KMS-11 (cell line): Measurements from ENCODE around the gene CACNA1G.

ENCODE experiments used
- H2AFZ ChIP-seq: fragments of 200-600 bp; sonication (generic); 2 replicates; pipeline ENCODE4 v1.6.1; 2016; ENCODE audit warnings: antibody characterized with exemption, mixed run types, low read depth
- H3K27ac ChIP-seq: fragments of 200-600 bp; sonication (generic); 2 replicates; pipeline ENCODE4 v1.6.1; 2016; ENCODE audit warnings: mild to moderate bottlenecking, mixed run types
- H3K27me3 ChIP-seq: fragments of 200-600 bp; sonication (generic); 2 replicates; pipeline ENCODE4 v1.6.1; 2017; ENCODE audit warnings: mild to moderate bottlenecking, low read depth, mixed run types, moderate library complexity; ENCODE audit not compliant: insufficient read depth
- H3K36me3 ChIP-seq: fragments of 200-600 bp; sonication (generic); 2 replicates; pipeline ENCODE4 v1.6.1; 2017; ENCODE audit warnings: mild to moderate bottlenecking, mixed run types; ENCODE audit not compliant: insufficient read depth
- H3K4me1 ChIP-seq: fragments of 200-600 bp; sonication (generic); 2 replicates; pipeline ENCODE4 v1.6.1; 2016; ENCODE audit warnings: mild to moderate bottlenecking, low read depth, mixed run types; ENCODE audit not compliant: poor library complexity, severe bottlenecking
- H3K4me2 ChIP-seq: fragments of 200-600 bp; sonication (generic); 2 replicates; pipeline ENCODE4 v1.7.0; 2016; ENCODE audit warnings: mild to moderate bottlenecking, mixed run types
- H3K4me3 ChIP-seq: fragments of 200-600 bp; sonication (generic); IDR thresholded peaks from 2 replicates; pipeline ENCODE4 v1.6.1; 2017; ENCODE audit warnings: low read depth, low read length, mixed read lengths; ENCODE audit not compliant: insufficient read depth
- H3K79me2 ChIP-seq: fragments of 200-600 bp; sonication (generic); 2 replicates; pipeline ENCODE4 v1.6.1; 2016; ENCODE audit warnings: low read depth, mixed run types; ENCODE audit not compliant: insufficient read depth
- H3K9ac ChIP-seq: fragments of 200-600 bp; sonication (generic); 2 replicates; pipeline ENCODE4 v1.6.1; 2016; ENCODE audit warnings: mild to moderate bottlenecking, mixed run types
- H4K20me1 ChIP-seq: fragments of 200-600 bp; sonication (generic); 2 replicates; pipeline ENCODE4 v1.6.1; 2016; ENCODE audit warnings: mild to moderate bottlenecking, mixed run types; ENCODE audit not compliant: insufficient read depth
- TF ChIP-seq, protein P1 (sequence below): fragments of 200-600 bp; sonication (generic); conservative IDR thresholded peaks from 2 replicates; pipeline ENCODE4 v1.6.1; 2017; ENCODE audit warnings: low read depth, mild to moderate bottlenecking, antibody characterized with exemption, low read length, moderate library complexity, mixed read lengths

CACNA1G gene

DNA sequence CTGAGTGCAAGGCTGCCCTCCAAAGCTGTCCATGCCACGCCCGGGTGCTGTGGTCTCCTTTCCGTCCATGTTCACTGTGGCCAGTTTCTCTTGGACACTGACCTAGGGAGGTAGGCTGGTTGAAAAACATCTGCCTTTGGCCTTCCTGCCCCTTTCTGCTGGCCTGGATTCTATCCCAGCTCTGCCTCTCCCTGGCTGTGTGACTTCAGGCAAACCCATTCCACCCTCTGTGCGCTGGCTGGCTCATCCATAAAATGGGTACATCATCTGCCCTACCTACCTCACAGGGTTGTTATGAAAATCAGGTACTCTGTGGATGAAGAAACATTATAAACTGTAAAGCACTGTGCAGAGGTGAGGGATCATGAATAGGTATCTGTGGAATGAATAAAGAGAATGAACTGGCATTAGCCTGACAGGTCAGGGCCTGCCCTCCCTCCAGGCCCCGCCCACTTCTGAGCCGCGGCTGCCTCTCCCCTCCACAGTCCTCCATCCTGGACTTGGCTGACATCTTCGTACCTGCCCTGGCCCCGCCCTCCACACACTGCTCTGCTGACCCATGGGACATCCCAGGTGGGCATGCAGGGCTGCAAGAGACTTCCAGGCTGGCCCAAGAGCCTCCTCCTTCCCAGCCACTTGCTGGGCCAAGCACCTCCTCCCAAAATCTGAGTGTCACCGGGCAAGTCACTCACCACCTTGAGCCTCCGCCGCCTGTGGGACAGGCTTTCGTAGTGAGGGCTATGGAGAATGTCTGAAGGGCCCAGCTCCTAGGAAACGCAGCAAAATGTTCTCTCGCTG lies 20.6 kb upstream of the CACNA1G start:
- no peak overlapping the region for H3K4me2 ChIP-seq
- H3K27me3 ChIP-seq, result peaks cover 33% of the 10 kb centered on the region; the same call in 1 of the 2 replicates
- H3K4me1 ChIP-seq, result peaks cover 5% of the 10 kb centered on the region
- H3K9ac ChIP-seq, result no peak overlapping the region
- no peaks in the 10 kb centered on the region for H3K79me2 ChIP-seq
- no peaks in the 10 kb centered on the region for H3K36me3 ChIP-seq
- H3K4me3 ChIP-seq, result no peak overlapping the region
- H3K27ac ChIP-seq, result no peak overlapping the region
- H4K20me1 ChIP-seq, result no peaks in the 10 kb centered on the region
- no peak overlapping the region for H2AFZ ChIP-seq
- TF ChIP-seq, protein P1, sequence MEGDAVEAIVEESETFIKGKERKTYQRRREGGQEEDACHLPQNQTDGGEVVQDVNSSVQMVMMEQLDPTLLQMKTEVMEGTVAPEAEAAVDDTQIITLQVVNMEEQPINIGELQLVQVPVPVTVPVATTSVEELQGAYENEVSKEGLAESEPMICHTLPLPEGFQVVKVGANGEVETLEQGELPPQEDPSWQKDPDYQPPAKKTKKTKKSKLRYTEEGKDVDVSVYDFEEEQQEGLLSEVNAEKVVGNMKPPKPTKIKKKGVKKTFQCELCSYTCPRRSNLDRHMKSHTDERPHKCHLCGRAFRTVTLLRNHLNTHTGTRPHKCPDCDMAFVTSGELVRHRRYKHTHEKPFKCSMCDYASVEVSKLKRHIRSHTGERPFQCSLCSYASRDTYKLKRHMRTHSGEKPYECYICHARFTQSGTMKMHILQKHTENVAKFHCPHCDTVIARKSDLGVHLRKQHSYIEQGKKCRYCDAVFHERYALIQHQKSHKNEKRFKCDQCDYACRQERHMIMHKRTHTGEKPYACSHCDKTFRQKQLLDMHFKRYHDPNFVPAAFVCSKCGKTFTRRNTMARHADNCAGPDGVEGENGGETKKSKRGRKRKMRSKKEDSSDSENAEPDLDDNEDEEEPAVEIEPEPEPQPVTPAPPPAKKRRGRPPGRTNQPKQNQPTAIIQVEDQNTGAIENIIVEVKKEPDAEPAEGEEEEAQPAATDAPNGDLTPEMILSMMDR, result no peak

DNA sequence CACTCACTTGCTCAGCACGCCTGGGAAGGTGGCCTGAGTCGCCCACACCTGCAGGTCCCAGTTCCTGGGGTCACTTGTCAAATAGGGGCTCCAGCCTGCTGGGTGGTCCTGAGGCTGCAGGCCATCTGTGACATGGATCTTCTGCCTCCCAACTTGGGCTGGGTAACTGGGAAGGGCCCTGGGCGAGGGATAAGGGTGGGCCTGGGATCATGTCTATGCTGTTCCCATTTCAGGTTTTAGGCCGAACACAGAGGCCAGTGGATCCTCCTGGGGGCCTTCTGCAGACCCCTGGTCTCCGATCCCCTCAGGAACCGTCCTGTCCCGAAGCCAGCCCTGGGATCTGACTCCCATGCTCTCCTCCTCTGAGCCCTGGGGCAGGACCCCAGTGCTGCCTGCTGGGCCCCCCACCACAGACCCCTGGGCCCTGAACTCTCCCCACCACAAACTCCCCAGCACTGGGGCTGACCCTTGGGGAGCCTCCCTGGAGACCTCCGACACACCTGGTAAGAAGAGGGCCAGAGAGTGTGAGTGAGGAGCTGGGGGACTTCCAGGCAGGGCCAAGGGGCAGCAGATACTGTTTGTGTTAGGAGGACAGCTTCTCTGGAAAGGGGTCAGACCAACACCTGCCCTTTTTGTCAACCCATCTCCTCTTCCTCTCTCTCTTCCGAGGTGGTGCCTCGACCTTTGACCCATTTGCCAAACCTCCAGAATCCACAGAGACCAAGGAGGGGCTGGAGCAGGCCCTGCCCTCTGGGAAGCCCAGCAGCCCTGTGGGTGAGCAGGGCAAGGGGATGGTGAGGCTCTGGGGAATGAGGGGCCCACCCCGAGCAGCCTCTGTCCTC lies 19.7 kb upstream of the CACNA1G start:
- TF ChIP-seq, protein P1, result no peak
- Histone ChIP-seq H3K4me2 (peak overlapping the region; percentile 71; the same call in 1 of the 2 replicates), H3K27ac (no peak overlapping the region), H3K36me3 (no peaks in the 10 kb centered on the region), H3K4me3 (no peak overlapping the region), H2AFZ (no peak overlapping the region; the same call in 1 of the 2 replicates), H3K79me2 (no peaks in the 10 kb centered on the region), H3K27me3 (peaks cover 30% of the 10 kb centered on the region; the same call in 1 of the 2 replicates), H3K9ac (no peak overlapping the region), H4K20me1 (no peaks in the 10 kb centered on the region), H3K4me1 (peaks cover 5% of the 10 kb centered on the region)

DNA sequence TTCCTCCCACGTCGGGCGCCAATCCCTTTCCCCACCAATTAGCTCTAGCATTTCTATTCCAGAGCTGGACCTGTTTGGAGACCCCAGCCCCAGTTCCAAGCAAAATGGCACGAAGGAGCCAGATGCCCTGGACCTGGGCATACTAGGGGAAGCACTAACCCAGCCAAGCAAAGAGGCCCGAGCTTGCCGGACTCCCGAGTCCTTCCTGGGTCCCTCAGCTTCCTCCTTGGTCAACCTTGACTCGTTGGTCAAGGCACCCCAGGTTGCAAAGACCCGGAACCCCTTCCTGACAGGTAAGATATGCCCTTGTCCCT lies 19.2 kb upstream of the CACNA1G start:
- H3K4me1 ChIP-seq, result peaks cover 6% of the 10 kb centered on the region
- no peak overlapping the region for H3K9ac ChIP-seq
- H3K4me3 ChIP-seq, result no peak overlapping the region
- peak overlapping the region; percentile 93 for H2AFZ ChIP-seq
- no peaks in the 10 kb centered on the region for H3K36me3 ChIP-seq
- no peak overlapping the region for H3K27ac ChIP-seq
- peak overlapping the region; percentile 71 for H3K4me2 ChIP-seq
- TF ChIP-seq, protein P1, result no peak
- no peaks in the 10 kb centered on the region for H3K79me2 ChIP-seq
- H4K20me1 ChIP-seq, result no peaks in the 10 kb centered on the region
- H3K27me3 ChIP-seq, result peaks cover 24% of the 10 kb centered on the region; the same call in 1 of the 2 replicates

DNA sequence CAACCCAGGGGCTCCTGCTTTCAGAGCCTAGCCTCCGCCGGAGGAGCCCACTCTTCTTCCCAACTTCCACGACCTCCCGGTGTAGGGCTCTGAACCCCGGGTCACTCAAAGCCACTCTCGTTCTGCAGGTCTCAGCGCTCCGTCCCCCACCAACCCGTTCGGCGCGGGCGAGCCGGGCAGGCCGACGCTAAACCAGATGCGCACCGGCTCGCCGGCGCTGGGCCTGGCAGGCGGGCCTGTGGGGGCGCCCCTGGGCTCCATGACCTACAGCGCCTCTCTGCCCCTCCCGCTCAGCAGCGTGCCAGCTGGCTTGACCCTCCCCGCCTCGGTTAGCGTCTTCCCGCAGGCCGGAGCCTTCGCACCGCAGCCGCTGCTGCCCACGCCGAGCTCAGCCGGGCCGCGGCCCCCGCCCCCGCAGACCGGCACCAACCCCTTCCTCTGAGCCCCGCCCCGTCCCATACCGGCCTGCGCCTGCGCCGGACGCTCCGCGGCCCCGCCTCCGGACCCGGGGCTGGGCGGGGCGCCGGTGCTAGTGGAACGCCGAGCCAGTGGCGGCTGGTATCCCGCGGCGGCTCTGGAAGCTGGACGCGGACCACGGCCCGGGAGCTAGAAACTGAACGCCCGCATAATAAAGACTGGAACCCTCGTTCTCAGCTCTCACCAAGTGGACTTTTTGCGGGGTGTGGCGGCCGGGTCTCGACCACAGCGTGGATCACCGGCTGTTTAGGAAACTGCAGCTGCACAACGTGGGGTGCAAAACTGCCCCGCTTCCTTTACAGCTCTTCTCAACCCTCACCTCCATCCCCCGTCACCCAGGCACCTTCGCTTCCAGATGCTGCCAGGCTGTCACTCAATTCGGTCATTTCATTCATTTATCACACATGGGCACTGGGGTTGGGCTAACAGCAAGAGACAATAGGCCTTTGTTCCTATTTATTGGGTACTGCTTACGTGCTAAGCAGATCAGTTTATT lies 18.5 kb upstream of the CACNA1G start:
- no peaks in the 10 kb centered on the region for H4K20me1 ChIP-seq
- no peaks in the 10 kb centered on the region for H3K79me2 ChIP-seq
- TF ChIP-seq, protein P1, result no peak
- peaks cover 11% of the 10 kb centered on the region for H3K4me1 ChIP-seq
- peak overlapping the region; percentile 93 for H2AFZ ChIP-seq
- H3K4me3 ChIP-seq, result no peak overlapping the region
- peak overlapping the region; percentile 71 for H3K4me2 ChIP-seq
- H3K9ac ChIP-seq, result peak overlapping the region; percentile 0; the same call in 1 of the 2 replicates
- no peaks in the 10 kb centered on the region for H3K36me3 ChIP-seq
- H3K27ac ChIP-seq, result no peak overlapping the region
- peaks cover 18% of the 10 kb centered on the region; the same call in 1 of the 2 replicates for H3K27me3 ChIP-seq
